Activated T-helper 2 cell treated with anti-CD3 and anti-CD28 coated beads, Interferon-gamma antibody, Interleukin-2, Interleukin-4, amounts not matched to agents 10 μg/mL and 5 μg/mL and 100 μg/mL, durations not matched to agents 14 hours and 24 hours and 36 hours (primary cell): ENCODE data around the gene MED9. TPM values are rescaled to one million over a fixed set of nuclear protein-coding genes. Genes with fewer than 3 reads are reported as not detected.

ENCODE experiments used
- DNase-seq: peaks from one replicate; pipeline ENCODE4 v3.0.0; 2021; ENCODE audit warnings: low spot score
- H3K27ac Mint-ChIP-seq: one replicate; pipeline ENCODE4 v1.8.0; 2021; ENCODE audit warnings: mixed read lengths
- H3K27me3 Mint-ChIP-seq: one replicate; pipeline ENCODE4 v1.8.0; 2021; ENCODE audit warnings: low read depth, mixed read lengths
- H3K36me3 Mint-ChIP-seq: one replicate; pipeline ENCODE4 v1.8.0; 2021; ENCODE audit warnings: low read depth, mixed read lengths
- H3K4me1 Mint-ChIP-seq: one replicate; pipeline ENCODE4 v1.8.0; 2021; ENCODE audit warnings: low read depth, mixed read lengths
- H3K4me3 Mint-ChIP-seq: one replicate; pipeline ENCODE4 v1.8.0; 2021; ENCODE audit warnings: low read depth, mild to moderate bottlenecking, moderate library complexity, mixed read lengths
- H3K9me3 Mint-ChIP-seq: one replicate; pipeline ENCODE4 v1.8.0; 2021; ENCODE audit warnings: mixed read lengths
- intact Hi-C: fragments of 100-400 bp; cut with micrococcal nuclease; formaldehyde crosslinking; loops from one replicate; pipeline ENCODE4 v1.15.1; 2023
- total RNA-seq: library from RNA; stranded (reverse); gene quantifications from 2 replicates; pipeline ENCODE4 v1.2.3, GENCODE V29; 2022

MED9 gene
- total RNA-seq, 1 donor from 2014 or later = 12.6 TPM

DNA sequence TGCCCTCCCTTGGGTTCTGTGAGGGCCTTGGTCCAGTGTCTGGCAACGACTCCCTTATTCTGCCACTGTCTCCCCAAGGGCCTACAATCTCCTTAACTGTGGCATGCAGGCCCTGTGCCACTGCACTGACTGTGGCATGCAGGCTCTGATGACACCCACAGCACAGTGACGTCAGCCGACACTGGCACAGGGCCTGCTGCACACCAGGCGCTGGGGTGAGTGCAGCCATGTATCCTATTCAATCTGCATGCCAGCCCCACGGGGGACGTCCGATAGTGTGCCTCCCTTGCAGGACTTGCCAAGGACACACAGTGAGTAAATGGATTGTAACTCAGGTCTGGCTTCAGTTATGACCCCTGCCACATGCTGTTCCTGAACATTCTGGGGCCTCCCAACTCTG is 59.2 kb downstream of the MED9 start:
- Mint-ChIP-seq H3K4me3 (no peak overlapping the region), H3K27me3 (no peaks in the 10 kb centered on the region), H3K4me1 (no peaks in the 10 kb centered on the region), H3K36me3 (no peaks in the 10 kb centered on the region), H3K27ac (no peak overlapping the region), H3K9me3 (no peaks in the 10 kb centered on the region)
- no peak for DNase-seq
- intact Hi-C loops = no loop called here

DNA sequence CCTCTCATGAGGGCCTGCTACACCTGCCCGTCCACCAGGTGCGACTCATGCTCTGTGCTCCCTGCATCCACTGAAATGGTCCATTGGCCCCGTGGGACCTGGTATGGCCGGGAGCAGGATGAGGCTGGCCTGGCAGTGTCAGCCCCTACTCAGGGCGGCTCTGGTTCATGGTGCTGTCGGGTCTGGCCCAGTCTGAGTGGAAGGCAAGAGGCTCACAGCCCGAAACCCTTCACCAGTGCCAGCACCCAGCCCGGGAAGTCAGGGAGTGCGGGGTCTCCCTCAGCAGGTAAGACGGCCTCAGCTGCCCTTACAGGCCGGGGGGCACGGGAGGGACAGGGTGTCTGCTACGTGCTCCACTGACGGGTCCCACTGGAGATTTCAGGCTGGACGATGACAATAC is 59.9 kb downstream of the MED9 start:
- H3K4me3 Mint-ChIP-seq = no peak overlapping the region
- H3K36me3 Mint-ChIP-seq = no peaks in the 10 kb centered on the region
- H3K27ac Mint-ChIP-seq = no peak overlapping the region
- intact Hi-C loops = no loop called here
- no peaks in the 10 kb centered on the region for H3K4me1 Mint-ChIP-seq
- no peaks in the 10 kb centered on the region for H3K9me3 Mint-ChIP-seq
- DNase-seq = no peak
- H3K27me3 Mint-ChIP-seq = no peaks in the 10 kb centered on the region

DNA sequence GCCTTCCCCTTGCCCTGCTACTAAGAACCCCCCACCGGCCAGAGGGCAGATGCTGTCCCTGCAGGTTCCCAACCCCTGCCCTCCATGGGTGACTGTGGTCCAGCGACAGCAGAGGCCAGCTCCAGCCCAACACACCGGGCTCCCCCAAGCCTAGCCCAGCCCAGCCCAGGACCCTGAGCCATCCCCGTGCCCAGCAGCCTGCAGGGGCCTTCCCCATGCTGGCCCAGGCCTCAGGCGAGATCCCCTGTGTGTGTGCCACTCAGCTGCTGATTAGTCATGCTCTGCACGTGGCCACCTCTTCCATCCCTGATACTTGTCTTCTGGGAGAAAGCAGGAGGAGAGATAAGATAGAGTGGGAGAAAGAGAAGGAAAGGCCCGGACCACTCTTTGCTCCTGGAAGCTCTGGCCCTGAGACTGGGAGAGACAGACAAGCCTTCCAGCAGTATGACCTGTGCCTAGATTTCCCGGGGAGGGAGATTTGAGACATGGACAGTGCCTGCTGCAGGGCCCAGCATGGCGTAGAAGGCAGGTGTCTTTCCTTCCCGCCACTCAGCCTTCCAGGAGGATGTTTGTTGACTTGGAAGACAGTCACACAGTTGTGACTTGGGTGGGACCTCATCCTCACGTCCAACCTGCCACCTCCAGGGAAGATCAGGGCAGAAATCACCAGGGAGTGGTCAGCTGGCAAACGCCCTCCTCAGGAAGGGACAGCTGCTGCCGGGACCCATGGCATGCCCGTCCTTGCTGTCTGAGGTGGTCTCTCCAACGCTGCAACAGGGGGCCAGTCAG is 60.7 kb downstream of the MED9 start:
- no peak overlapping the region for H3K27ac Mint-ChIP-seq
- no peak for DNase-seq
- intact Hi-C loops = no loop called here
- no peaks in the 10 kb centered on the region for H3K4me1 Mint-ChIP-seq
- no peaks in the 10 kb centered on the region for H3K36me3 Mint-ChIP-seq
- H3K4me3 Mint-ChIP-seq = no peak overlapping the region
- H3K9me3 Mint-ChIP-seq = no peaks in the 10 kb centered on the region
- no peaks in the 10 kb centered on the region for H3K27me3 Mint-ChIP-seq

DNA sequence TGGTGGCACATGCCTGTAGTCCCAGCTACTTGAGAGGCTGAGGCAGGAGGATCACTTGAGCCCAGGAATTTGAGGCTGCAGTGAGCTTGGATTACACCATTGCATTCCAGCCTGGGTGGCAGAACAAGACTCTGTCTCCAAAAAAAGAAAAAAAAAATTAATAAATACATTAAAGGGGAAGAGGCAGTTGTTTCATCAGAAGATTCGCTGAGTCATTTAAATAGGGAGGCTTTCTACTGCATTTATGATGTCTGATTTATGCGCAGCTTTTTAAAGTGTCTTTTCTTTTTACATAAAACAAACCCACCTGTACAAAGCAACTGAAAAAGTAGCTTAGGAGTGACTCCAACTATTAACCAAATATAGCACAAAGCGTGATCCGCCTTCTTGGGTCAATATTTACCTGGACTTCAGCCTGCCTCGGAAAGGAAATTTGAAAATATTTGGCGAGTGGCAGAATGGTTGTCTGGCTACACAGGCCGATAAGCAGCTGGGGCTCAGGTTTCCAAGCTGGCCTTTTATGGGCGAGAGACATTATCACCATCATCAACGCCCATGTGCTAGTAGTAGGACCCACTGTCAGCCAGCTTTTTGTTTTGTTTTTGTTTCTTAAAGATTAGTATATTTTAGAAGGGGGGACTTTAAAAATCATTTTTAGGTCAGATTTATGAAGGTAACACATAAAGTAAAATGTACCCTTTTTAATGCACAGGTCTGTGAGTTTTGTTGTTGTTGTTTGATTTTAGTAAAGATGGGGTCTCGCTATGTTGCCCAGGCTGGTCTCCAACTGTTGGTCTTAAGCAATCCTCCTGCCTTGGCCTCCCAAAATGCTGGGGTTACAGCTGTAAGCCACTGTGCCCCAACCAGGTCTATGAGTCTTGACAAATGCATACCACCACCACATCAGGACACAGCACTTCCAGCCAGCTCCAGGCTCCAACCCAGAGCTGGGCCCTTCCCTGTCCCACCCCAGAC is 61.9 kb downstream of the MED9 start:
- Mint-ChIP-seq H3K27me3 (no peaks in the 10 kb centered on the region), H3K27ac (no peak overlapping the region), H3K4me1 (no peaks in the 10 kb centered on the region), H3K9me3 (no peaks in the 10 kb centered on the region), H3K4me3 (no peak overlapping the region), H3K36me3 (no peaks in the 10 kb centered on the region)
- intact Hi-C loops = no loop called here
- no peak for DNase-seq

- H3K27ac Mint-ChIP-seq = no peak overlapping the region
- H3K27me3 Mint-ChIP-seq = no peaks in the 10 kb centered on the region
- H3K4me3 Mint-ChIP-seq = no peak overlapping the region
- no peaks in the 10 kb centered on the region for H3K9me3 Mint-ChIP-seq
- no peaks in the 10 kb centered on the region for H3K36me3 Mint-ChIP-seq
- H3K4me1 Mint-ChIP-seq = no peaks in the 10 kb centered on the region
- intact Hi-C loops = no loop called here
- no peak for DNase-seq
Observed at GRCh38 chr17:17539591-17539990, 62.8 kb downstream of the MED9 start.

- H3K36me3 Mint-ChIP-seq = no peaks in the 10 kb centered on the region
- H3K4me1 Mint-ChIP-seq = no peaks in the 10 kb centered on the region
- H3K27ac Mint-ChIP-seq = no peak overlapping the region
- no peak for DNase-seq
- H3K4me3 Mint-ChIP-seq = no peak overlapping the region
- intact Hi-C loops = no loop called here
- H3K27me3 Mint-ChIP-seq = no peaks in the 10 kb centered on the region
- no peaks in the 10 kb centered on the region for H3K9me3 Mint-ChIP-seq
Observed at GRCh38 chr17:17540278-17540906, 63.6 kb downstream of the MED9 start.

DNA sequence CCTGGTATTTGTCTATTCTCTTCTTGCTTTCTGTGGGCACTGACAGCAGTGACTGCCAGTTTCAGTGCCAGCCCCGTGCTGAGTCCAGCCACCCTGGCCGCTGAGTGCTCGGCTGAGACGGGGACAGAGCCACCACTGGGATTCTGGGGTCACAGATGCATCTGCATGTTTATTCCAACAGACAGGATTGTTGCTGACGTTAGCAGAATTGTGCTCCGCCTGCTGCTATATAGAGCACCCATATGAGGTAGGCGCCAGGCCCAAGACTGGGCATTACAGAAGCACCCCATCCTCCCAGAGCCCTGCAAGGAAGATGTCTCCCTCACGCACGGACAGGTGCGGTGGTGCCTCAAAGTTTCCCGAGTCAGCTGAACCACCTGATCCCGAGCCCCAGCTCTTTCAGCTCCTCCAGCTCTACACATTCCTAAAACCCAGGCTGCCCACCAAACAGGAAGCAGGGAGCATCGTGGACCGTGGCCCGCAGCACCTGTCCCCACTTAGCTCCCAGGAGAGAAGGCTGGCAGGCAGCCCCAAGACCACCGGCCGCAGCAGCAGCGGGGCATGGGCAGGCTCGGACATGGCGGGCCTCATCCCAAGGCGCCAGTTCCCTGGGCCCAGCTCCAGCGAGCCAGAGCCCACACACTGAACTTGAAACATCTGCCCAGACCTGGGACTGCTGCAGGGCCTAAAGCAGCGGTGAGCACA is 64.3 kb downstream of the MED9 start:
- no peaks in the 10 kb centered on the region for H3K4me1 Mint-ChIP-seq
- no peaks in the 10 kb centered on the region for H3K36me3 Mint-ChIP-seq
- no peaks in the 10 kb centered on the region for H3K27me3 Mint-ChIP-seq
- no peak overlapping the region for H3K4me3 Mint-ChIP-seq
- intact Hi-C loops = no loop called here
- H3K9me3 Mint-ChIP-seq = no peaks in the 10 kb centered on the region
- DNase-seq = no peak
- no peak overlapping the region for H3K27ac Mint-ChIP-seq

- H3K27me3 Mint-ChIP-seq = no peaks in the 10 kb centered on the region
- intact Hi-C loops = no loop called here
- H3K4me1 Mint-ChIP-seq = no peaks in the 10 kb centered on the region
- no peak for DNase-seq
- H3K4me3 Mint-ChIP-seq = no peak overlapping the region
- H3K27ac Mint-ChIP-seq = no peak overlapping the region
- H3K36me3 Mint-ChIP-seq = no peaks in the 10 kb centered on the region
- no peaks in the 10 kb centered on the region for H3K9me3 Mint-ChIP-seq
Observed at GRCh38 chr17:17541640-17542001, 64.8 kb downstream of the MED9 start.

Other genes starting within 250 kb of the MED9 start
- 27.7 and 30.4 TPM in 2 replicates for gene FLCN, start 239.8 kb upstream of the MED9 start, total RNA-seq
- gene COPS3, start 195.8 kb upstream of the MED9 start, total RNA-seq = 102 and 106 TPM in 2 replicates
- 8.1 and 9.5 TPM in 2 replicates for gene NT5M, start 173.6 kb upstream of the MED9 start, total RNA-seq
- 4.6 and 4.9 TPM in 2 replicates for gene RASD1, start 19.4 kb downstream of the MED9 start, total RNA-seq
- gene PEMT, start 114.7 kb downstream of the MED9 start, total RNA-seq = 37.4 and 39.2 TPM in 2 replicates
- gene RAI1, start 204.5 kb downstream of the MED9 start, total RNA-seq = 33.5 and 36.5 TPM in 2 replicates